Measurements from ENCODE around the gene FECH. TPM values are rescaled to one million over a fixed set of nuclear protein-coding genes. Genes with fewer than 3 reads are reported as not detected.

FECH gene
- total and polyA plus RNA-seq, 12 donors, result 6.4 to 247 (median 46.8) TPM

- Histone ChIP-seq H3K4me3 (no peak overlapping the region), H3K36me3 (replicated peaks in 1 of 2) (no peaks in the 10 kb centered on the region), H3K4me1 (replicated peaks in 1 of 2) (peaks cover 0 to 6% of the 10 kb centered on the region in 2 donors), H3K9me3 (replicated peaks in 1 of 3) (no peaks in the 10 kb centered on the region), H3K27me3 (no peaks in the 10 kb centered on the region), H3K27ac (no peak overlapping the region)
- 90 to 94% (median 93%) methylated on average over 2 of the region's 2 CpGs for WGBS, 4 donors
- intact Hi-C loops (cut with DNase I), result no loop called here
- TF ChIP-seq CTCF (IDR thresholded peaks at IDR 0.05) (no peak), POLR2A (IDR thresholded peaks at IDR 0.05) (no peak)
- DNase-seq, result peak in 1 of 7 donors; percentile 28
Observed at GRCh38 chr18:57631697-57632096, 45.2 kb upstream of the FECH start.

- DNase-seq, result no peak
- TF ChIP-seq POLR2A (IDR thresholded peaks at IDR 0.05), result no peak
- TF ChIP-seq CTCF (IDR thresholded peaks at IDR 0.05), result no peak
Observed at GRCh38 chr18:57630754-57631595, 44.5 kb upstream of the FECH start.

GRCh38 chr18:57630002-57630753 is 43.7 kb upstream of the FECH start:
- H3K36me3 ChIP-seq (replicated peaks in 1 of 2), result no peaks in the 10 kb centered on the region
- TF ChIP-seq CTCF (IDR thresholded peaks at IDR 0.05) (peak; percentile 51 to 83 (median 74)), POLR2A (IDR thresholded peaks at IDR 0.05) (peak in 1 of 2 donors; percentile 43)
- peak; percentile 96 to 99 (median 98) for DNase-seq
- no peaks in the 10 kb centered on the region for H3K27me3 ChIP-seq
- peak overlapping the region in 4 of 5 donors; percentile 50 to 82 (median 76) for H3K27ac ChIP-seq
- peak overlapping the region in 3 of 4 donors; percentile 45 to 70 (median 65) for H3K4me3 ChIP-seq
- intact Hi-C loops (cut with DNase I), result no loop called here
- WGBS, 4 donors, result 2 to 3% (median 3%) methylated on average over 18 to 52 of the region's 52 CpGs
- H3K4me1 ChIP-seq (replicated peaks in 1 of 2), result peaks cover 0 to 6% of the 10 kb centered on the region in 2 donors
- H3K9me3 ChIP-seq (replicated peaks in 1 of 3), result no peaks in the 10 kb centered on the region

More at GRCh38 chr18:57630754-57631595, 44.5 kb upstream of the FECH start:
- Histone ChIP-seq H3K9me3 (replicated peaks in 1 of 3) (no peaks in the 10 kb centered on the region), H3K4me3 (peak overlapping the region in 2 of 4 donors; percentile 45 to 70), H3K4me1 (replicated peaks in 1 of 2) (peaks cover 0 to 6% of the 10 kb centered on the region in 2 donors), H3K36me3 (replicated peaks in 1 of 2) (no peaks in the 10 kb centered on the region), H3K27ac (peak overlapping the region in 3 of 5 donors; percentile 71 to 82 (median 80)), H3K27me3 (no peaks in the 10 kb centered on the region)
- intact Hi-C loops (cut with DNase I), result no loop called here
- WGBS, 4 donors, result 47 to 55% (median 53%) methylated on average over 13 of the region's 13 CpGs

DNA sequence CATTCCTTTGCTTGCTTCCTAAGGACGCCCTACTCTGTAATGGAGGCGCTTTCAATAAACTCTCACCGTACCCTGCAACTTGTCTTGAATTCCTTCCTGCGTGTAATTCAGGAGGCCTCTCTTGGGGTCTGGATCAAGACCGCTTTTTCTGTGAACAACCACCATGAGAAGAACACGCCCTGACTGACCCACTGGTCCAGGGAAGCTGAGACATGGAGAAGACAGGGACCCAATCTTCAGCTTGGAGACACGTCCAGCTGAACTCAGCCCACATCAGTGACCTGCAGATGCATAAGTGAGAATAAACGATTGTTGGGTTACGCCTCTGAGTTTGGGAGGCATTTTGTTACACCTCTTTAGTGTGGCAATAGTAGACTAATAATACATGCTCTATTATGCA is 42.9 kb upstream of the FECH start:
- Histone ChIP-seq H3K4me3 (peak overlapping the region in 1 of 4 donors; percentile 70), H3K27me3 (no peaks in the 10 kb centered on the region), H3K9me3 (replicated peaks in 1 of 3) (no peaks in the 10 kb centered on the region), H3K4me1 (replicated peaks in 1 of 2) (peaks cover 0 to 6% of the 10 kb centered on the region in 2 donors), H3K36me3 (replicated peaks in 1 of 2) (no peaks in the 10 kb centered on the region), H3K27ac (no peak overlapping the region)
- intact Hi-C loops (cut with DNase I), result no loop called here
- no peak for DNase-seq
- TF ChIP-seq POLR2A (IDR thresholded peaks at IDR 0.05), result no peak
- TF ChIP-seq CTCF (IDR thresholded peaks at IDR 0.05), result no peak
- 95 to 97% (median 96%) methylated on average over 9 of the region's 9 CpGs for WGBS, 4 donors
